Upper lobe of left lung (tissue), 4 donors: ENCODE measurements around the gene RNU5D-1.

ENCODE experiments used
- POLR2A ChIP-seq, 4 donors: fragments of 450-650 bp; IDR thresholded peaks; one replicate each; pipeline ENCODE4 v1.5.1; 2016 to 2017; ENCODE audit warnings: antibody characterized with exemption in 4 of 4, mild to moderate bottlenecking in 2 of 4
- POLR2AphosphoS5 ChIP-seq, 2 donors: sonication (generic); formaldehyde crosslinking; IDR thresholded peaks; one replicate each; pipeline ENCODE4 v1.5.1; 2017; ENCODE audit warnings: antibody characterized with exemption in 2 of 2
- TF ChIP-seq, protein P1 (sequence below), 6 experiments: fragments of 450-650 bp in 4 of 6; fragments of 200-600 bp in 2 of 6; sonication (generic) in 2 of 6; IDR thresholded peaks; one replicate each; pipeline ENCODE4 v1.5.1; 2016 to 2019; ENCODE audit warnings: antibody characterized with exemption in 6 of 6

DNA sequence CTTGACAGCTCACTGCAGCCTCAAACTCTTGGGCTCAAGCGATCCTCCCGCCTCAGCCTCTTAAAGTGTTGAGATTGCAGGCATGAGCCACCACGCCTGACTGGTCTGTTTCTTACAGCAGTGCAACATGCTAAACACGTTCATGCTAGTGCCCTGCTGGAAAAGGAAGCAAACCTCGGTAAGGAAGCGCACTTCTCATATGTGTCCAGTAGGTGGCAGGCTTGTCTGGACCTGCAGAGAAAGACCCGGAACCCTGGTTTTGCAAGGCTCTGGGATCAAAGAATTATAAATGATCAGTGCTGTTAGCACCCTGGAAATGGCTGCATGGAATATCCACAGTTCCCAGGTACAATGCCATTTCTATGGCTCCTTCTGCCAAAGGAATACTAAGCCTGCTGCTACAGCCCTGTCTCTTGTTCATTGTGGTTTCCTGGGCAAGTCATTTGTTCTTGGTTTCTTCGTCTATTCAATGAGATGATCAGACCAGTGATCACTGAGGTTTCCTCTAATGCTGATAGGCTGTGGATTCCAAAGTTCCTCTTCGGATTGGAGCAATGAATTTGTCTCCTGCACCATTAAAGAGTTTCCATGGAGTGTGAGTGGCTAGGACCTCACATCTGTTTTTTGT lies 15.9 kb downstream of the RNU5D-1 start:
- TF ChIP-seq, protein P1, sequence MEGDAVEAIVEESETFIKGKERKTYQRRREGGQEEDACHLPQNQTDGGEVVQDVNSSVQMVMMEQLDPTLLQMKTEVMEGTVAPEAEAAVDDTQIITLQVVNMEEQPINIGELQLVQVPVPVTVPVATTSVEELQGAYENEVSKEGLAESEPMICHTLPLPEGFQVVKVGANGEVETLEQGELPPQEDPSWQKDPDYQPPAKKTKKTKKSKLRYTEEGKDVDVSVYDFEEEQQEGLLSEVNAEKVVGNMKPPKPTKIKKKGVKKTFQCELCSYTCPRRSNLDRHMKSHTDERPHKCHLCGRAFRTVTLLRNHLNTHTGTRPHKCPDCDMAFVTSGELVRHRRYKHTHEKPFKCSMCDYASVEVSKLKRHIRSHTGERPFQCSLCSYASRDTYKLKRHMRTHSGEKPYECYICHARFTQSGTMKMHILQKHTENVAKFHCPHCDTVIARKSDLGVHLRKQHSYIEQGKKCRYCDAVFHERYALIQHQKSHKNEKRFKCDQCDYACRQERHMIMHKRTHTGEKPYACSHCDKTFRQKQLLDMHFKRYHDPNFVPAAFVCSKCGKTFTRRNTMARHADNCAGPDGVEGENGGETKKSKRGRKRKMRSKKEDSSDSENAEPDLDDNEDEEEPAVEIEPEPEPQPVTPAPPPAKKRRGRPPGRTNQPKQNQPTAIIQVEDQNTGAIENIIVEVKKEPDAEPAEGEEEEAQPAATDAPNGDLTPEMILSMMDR (IDR thresholded peaks at IDR 0.05) = peak; percentile 71 to 93 (median 82)
- TF ChIP-seq POLR2A (IDR thresholded peaks at IDR 0.05) = no peak
- no peak for TF ChIP-seq POLR2AphosphoS5 (IDR thresholded peaks at IDR 0.05)
